HL-60 (cell line): Measurements from ENCODE around the gene ABCG1.

Source experiments
- GABPA ChIP-seq: IDR thresholded peaks from 2 replicates; pipeline ENCODE4 v1.6.1; 2012; ENCODE audit warnings: low read depth
- POLR2AphosphoS5 ChIP-seq: IDR thresholded peaks from 2 replicates; pipeline ENCODE4 v1.6.1; 2012; ENCODE audit warnings: low read depth
- TF ChIP-seq, protein P1 (sequence below): IDR thresholded peaks from one replicate; pipeline ENCODE4 v1.5.1; 2011; ENCODE audit warnings: low read length, control low read depth, inconsistent platforms; ENCODE audit not compliant: insufficient read depth
- TF ChIP-seq, protein P2 (sequence below): IDR thresholded peaks from 2 replicates; pipeline ENCODE4 v1.6.1; 2012; ENCODE audit warnings: low read depth; ENCODE audit not compliant: insufficient replicate concordance

DNA sequence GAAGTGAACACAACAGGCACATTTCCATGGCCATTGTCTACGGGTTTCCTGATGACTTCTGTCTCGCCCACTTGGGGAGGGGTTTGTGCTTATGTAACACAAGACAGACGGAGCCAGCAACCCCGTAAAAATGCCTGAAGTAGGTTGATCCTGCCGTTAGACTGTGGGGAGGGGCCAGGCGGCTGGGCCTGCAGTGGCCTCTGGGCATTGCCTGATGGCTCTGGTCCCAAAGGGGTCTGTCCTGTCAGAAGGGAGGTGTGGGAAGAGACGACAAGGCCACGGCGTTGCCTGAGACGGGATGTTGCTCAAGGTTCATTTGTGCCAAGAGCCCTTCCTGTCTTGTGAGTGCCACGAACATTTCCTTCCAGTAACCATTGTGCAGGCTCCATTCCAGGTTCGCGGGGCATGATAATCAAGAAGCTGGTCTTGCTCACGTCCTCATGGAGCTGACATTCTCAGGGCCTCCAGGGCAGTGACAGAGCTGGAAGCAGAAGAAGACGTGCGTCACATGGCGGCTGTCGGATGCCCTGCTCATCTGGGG is 44.7 kb downstream of the ABCG1 start:
- TF ChIP-seq, protein P1, sequence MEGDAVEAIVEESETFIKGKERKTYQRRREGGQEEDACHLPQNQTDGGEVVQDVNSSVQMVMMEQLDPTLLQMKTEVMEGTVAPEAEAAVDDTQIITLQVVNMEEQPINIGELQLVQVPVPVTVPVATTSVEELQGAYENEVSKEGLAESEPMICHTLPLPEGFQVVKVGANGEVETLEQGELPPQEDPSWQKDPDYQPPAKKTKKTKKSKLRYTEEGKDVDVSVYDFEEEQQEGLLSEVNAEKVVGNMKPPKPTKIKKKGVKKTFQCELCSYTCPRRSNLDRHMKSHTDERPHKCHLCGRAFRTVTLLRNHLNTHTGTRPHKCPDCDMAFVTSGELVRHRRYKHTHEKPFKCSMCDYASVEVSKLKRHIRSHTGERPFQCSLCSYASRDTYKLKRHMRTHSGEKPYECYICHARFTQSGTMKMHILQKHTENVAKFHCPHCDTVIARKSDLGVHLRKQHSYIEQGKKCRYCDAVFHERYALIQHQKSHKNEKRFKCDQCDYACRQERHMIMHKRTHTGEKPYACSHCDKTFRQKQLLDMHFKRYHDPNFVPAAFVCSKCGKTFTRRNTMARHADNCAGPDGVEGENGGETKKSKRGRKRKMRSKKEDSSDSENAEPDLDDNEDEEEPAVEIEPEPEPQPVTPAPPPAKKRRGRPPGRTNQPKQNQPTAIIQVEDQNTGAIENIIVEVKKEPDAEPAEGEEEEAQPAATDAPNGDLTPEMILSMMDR: no peak
- TF ChIP-seq, protein P2, sequence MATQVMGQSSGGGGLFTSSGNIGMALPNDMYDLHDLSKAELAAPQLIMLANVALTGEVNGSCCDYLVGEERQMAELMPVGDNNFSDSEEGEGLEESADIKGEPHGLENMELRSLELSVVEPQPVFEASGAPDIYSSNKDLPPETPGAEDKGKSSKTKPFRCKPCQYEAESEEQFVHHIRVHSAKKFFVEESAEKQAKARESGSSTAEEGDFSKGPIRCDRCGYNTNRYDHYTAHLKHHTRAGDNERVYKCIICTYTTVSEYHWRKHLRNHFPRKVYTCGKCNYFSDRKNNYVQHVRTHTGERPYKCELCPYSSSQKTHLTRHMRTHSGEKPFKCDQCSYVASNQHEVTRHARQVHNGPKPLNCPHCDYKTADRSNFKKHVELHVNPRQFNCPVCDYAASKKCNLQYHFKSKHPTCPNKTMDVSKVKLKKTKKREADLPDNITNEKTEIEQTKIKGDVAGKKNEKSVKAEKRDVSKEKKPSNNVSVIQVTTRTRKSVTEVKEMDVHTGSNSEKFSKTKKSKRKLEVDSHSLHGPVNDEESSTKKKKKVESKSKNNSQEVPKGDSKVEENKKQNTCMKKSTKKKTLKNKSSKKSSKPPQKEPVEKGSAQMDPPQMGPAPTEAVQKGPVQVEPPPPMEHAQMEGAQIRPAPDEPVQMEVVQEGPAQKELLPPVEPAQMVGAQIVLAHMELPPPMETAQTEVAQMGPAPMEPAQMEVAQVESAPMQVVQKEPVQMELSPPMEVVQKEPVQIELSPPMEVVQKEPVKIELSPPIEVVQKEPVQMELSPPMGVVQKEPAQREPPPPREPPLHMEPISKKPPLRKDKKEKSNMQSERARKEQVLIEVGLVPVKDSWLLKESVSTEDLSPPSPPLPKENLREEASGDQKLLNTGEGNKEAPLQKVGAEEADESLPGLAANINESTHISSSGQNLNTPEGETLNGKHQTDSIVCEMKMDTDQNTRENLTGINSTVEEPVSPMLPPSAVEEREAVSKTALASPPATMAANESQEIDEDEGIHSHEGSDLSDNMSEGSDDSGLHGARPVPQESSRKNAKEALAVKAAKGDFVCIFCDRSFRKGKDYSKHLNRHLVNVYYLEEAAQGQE: no peak
- TF ChIP-seq GABPA: no peak
- no peak for TF ChIP-seq POLR2AphosphoS5
